KG1 (cell line): Measurements from ENCODE around the gene CNOT11.
"Not testable (repeated sequence)": the region's sequence is repeated elsewhere in the genome, so short reads cannot be mapped to it uniquely, and the experiment has no call there.

Experiments
- DNase-seq: peaks from one replicate; lab custom pipeline; 2025; lab: John Stamatoyannopoulos, UW

The CNOT11 gene

GRCh38 chr2:101245468-101245867 lies 7.2 kb upstream of the CNOT11 start:
- not testable (repeated sequence) for DNase-seq

- not testable (repeated sequence) for DNase-seq
Observed at GRCh38 chr2:101248756-101249155, 3.9 kb upstream of the CNOT11 start.

GRCh38 chr2:101249826-101250225 lies 2.9 kb upstream of the CNOT11 start:
- DNase-seq = no peak

GRCh38 chr2:101251246-101251781 lies 1.4 kb upstream of the CNOT11 start:
- DNase-seq = not testable (repeated sequence)

- DNase-seq = no peak
Observed at GRCh38 chr2:101251844-101252407, 760 bp upstream of the CNOT11 start.

- DNase-seq = no peak
Observed at GRCh38 chr2:101253013-101253702, 472 bp downstream of the CNOT11 start.

GRCh38 chr2:101253703-101254450 lies 1.2 kb downstream of the CNOT11 start:
- DNase-seq = no peak

GRCh38 chr2:101255501-101255900 lies 2.8 kb downstream of the CNOT11 start:
- no peak for DNase-seq

- no peak for DNase-seq
Observed at GRCh38 chr2:101256316-101256715, 3.6 kb downstream of the CNOT11 start.

GRCh38 chr2:101258804-101259203 lies 6.1 kb downstream of the CNOT11 start:
- DNase-seq = no peak

- no peak for DNase-seq
Observed at GRCh38 chr2:101262142-101262541, 9.5 kb downstream of the CNOT11 start.

GRCh38 chr2:101263377-101263800 lies 10.7 kb downstream of the CNOT11 start:
- no peak for DNase-seq

GRCh38 chr2:101264360-101264939 lies 11.8 kb downstream of the CNOT11 start:
- DNase-seq = no peak

GRCh38 chr2:101265893-101266499 lies 13.3 kb downstream of the CNOT11 start:
- DNase-seq = no peak

- no peak for DNase-seq
Observed at GRCh38 chr2:101267671-101268656, 15.3 kb downstream of the CNOT11 start.

- DNase-seq = no peak
Observed at GRCh38 chr2:101270700-101271259, 18.1 kb downstream of the CNOT11 start.

- DNase-seq = no peak
Observed at GRCh38 chr2:101272045-101272784, 19.5 kb downstream of the CNOT11 start.

GRCh38 chr2:101273056-101273455 lies 20.4 kb downstream of the CNOT11 start:
- no peak for DNase-seq

- DNase-seq = no peak
Observed at GRCh38 chr2:101274142-101274541, 21.5 kb downstream of the CNOT11 start.

- DNase-seq = no peak
Observed at GRCh38 chr2:101277111-101277510, 24.4 kb downstream of the CNOT11 start.
